K562 (cell line): ENCODE results near the gene INO80C. TPM values are rescaled to one million over a fixed set of nuclear protein-coding genes. Genes with fewer than 3 reads are reported as not detected.

Experiments used
- ATAC-seq: fragments of 200-7000 bp; cut with Tn5 transposase; 3 replicates; pipeline ENCODE4 v1.9.1; 2020; ENCODE audit warnings: moderate library complexity
- BruUV-seq: library from RNA; stranded (reverse); fragments of 400-500 nt; replicated peaks from 2 replicates; lab custom pipeline; 2021; lab: Mats Ljungman, UMichigan
- CTCF ChIA-PET: fragments of 300-600 bp; formaldehyde crosslinking; extraction: SDS; loops from one replicate; lab custom pipeline; 2021; ENCODE audit warnings: low intra/inter-chr PET ratio; lab: Yijun Ruan, JAX
- POLR2A ChIA-PET: fragments of 300-600, 350-650 bp; sonication (Branson Sonifier 250); formaldehyde crosslinking; extraction: SDS; loops from one replicate; lab custom pipeline; 2021; ENCODE audit warnings: antibody characterized with exemption, inconsistent platforms; lab: Yijun Ruan, JAX
- DNase-seq, 4 experiments: peaks; one replicate each; pipeline versions ENCODE4 v3.0.0 to v3.0.0-alpha.2; 2011 to 2018; ENCODE audit warnings: low spot score in 3 of 4, mixed read lengths in 3 of 4; ENCODE audit errors: extremely low read depth in 1 of 4
- FAIRE-seq: peaks from 2 replicates; lab custom pipeline; 2011; peaks lifted over from hg19 to GRCh38; lab: Jason Lieb, UNC
- H2AFZ ChIP-seq: 2 replicates; pipeline ENCODE4 v1.6.0; 2011; ENCODE audit warnings: low read depth, low read length, control low read depth, inconsistent platforms
- H3K27ac ChIP-seq: fragments of 200-600 bp; 3 replicates; pipeline ENCODE4 v1.8.0; 2011; ENCODE audit warnings: low read depth, mild to moderate bottlenecking, control low read depth, inconsistent platforms, low read length, moderate library complexity, mixed read lengths; ENCODE audit errors: extremely low read depth
- H3K27me3 ChIP-seq, 2 experiments: fragments of 300-600 bp in 1 of 2; 2 replicates in 1 of 2; 3 replicates in 1 of 2; pipeline versions ENCODE4 v1.6.0 to v1.8.0; 2011; ENCODE audit warnings: inconsistent platforms in 2 of 2, low read length in 2 of 2, mild to moderate bottlenecking in 1 of 2, mixed read lengths in 1 of 2, moderate library complexity in 1 of 2; ENCODE audit not compliant: control insufficient read depth in 2 of 2, insufficient read depth in 2 of 2
- H3K36me3 ChIP-seq: fragments of 300-600 bp; 3 replicates; pipeline ENCODE4 v1.8.0; 2011; ENCODE audit warnings: mild to moderate bottlenecking, low read length, inconsistent platforms; ENCODE audit not compliant: control insufficient read depth, insufficient read depth
- H3K4me1 ChIP-seq, 2 experiments: fragments of 200-600 bp in 1 of 2; replicated peaks in 1 of 2; 2 replicates in 1 of 2; 3 replicates in 1 of 2; pipeline versions ENCODE4 v1.5.1 to v1.8.0; 2011; ENCODE audit warnings: inconsistent platforms in 2 of 2, low read length in 2 of 2, mild to moderate bottlenecking in 1 of 2, mixed read lengths in 1 of 2, moderate library complexity in 1 of 2; ENCODE audit not compliant: control insufficient read depth in 2 of 2, insufficient read depth in 2 of 2
- H3K4me2 ChIP-seq: 2 replicates; pipeline ENCODE4 v1.6.1; 2011; ENCODE audit warnings: low read length, control low read depth, inconsistent platforms, mixed read lengths; ENCODE audit not compliant: insufficient read depth
- H3K4me3 ChIP-seq: fragments of 200-600 bp; sonication (generic), shearing (Covaris generic); 2 replicates; pipeline ENCODE4 v1.5.1; 2016; ENCODE audit warnings: control low read depth, inconsistent platforms
- H3K79me2 ChIP-seq: fragments of 200-600 bp; 3 replicates; pipeline ENCODE4 v1.8.0; 2011; ENCODE audit warnings: low read length, inconsistent platforms; ENCODE audit not compliant: control insufficient read depth, insufficient read depth
- H3K9ac ChIP-seq, 2 experiments: 2 replicates each; pipeline versions ENCODE4 v1.6.0 to v1.6.1; 2011; ENCODE audit warnings: low read depth in 2 of 2, low read length in 2 of 2, control low read depth in 1 of 2, inconsistent platforms in 1 of 2, mild to moderate bottlenecking in 1 of 2, mixed read lengths in 1 of 2; ENCODE audit not compliant: insufficient read depth in 1 of 2
- H3K9me1 ChIP-seq: one replicate; pipeline ENCODE4 v1.6.0; 2011; ENCODE audit warnings: inconsistent platforms, mild to moderate bottlenecking, low read length, moderate library complexity; ENCODE audit not compliant: control insufficient read depth, insufficient read depth
- H3K9me3 ChIP-seq: replicated peaks from 2 replicates; pipeline ENCODE4 v1.5.1; 2011; ENCODE audit warnings: low read depth, low read length, inconsistent platforms; ENCODE audit not compliant: control insufficient read depth, insufficient read depth
- H4K20me1 ChIP-seq: replicated peaks from 2 replicates; pipeline ENCODE4 v1.6.1; 2011; ENCODE audit warnings: low read length, inconsistent platforms, mixed read lengths; ENCODE audit not compliant: control insufficient read depth, insufficient read depth
- ADNP ChIP-seq: fragments of 200-800 bp; sonication (Bioruptor generic); IDR thresholded peaks from 2 replicates; pipeline ENCODE4 v1.6.1; 2016; ENCODE audit warnings: missing genetic modification characterization, missing compliant biosample characterization
- EP300 ChIP-seq: IDR thresholded peaks from 2 replicates; pipeline ENCODE4 v1.6.1; 2012; ENCODE audit warnings: low read length, improper control_type of control experiment
- FOSL1 ChIP-seq: fragments of 200-800 bp; sonication (Bioruptor generic); conservative IDR thresholded peaks from 2 replicates; pipeline ENCODE4 v1.6.1; 2016; ENCODE audit warnings: missing genetic modification characterization, missing compliant biosample characterization
- FOXM1 ChIP-seq, 2 experiments: fragments of 450-650 bp in 1 of 2; sonication (generic) in 1 of 2; formaldehyde crosslinking in 1 of 2; IDR thresholded peaks; 2 replicates each; pipeline versions ENCODE4 v1.6.1 to v1.9.0; 2017 to 2022; ENCODE audit warnings: low read depth in 2 of 2, mild to moderate bottlenecking in 2 of 2, missing genetic modification reagents in 1 of 2, moderate library complexity in 1 of 2
- KHSRP ChIP-seq: fragments of 450-650 bp; IDR thresholded peaks from 2 replicates; pipeline ENCODE4 v1.6.1; 2017
- RFX1 ChIP-seq: fragments of 450-650 bp; IDR thresholded peaks from 2 replicates; pipeline ENCODE4 v1.6.1; 2016; ENCODE audit warnings: mild to moderate bottlenecking, moderate library complexity
- SMAD3 ChIP-seq: fragments of 450-650 bp; formaldehyde crosslinking; conservative IDR thresholded peaks from 2 replicates; pipeline ENCODE4 v1.4.0; 2020; ENCODE audit warnings: mild to moderate bottlenecking
- ZBTB8A ChIP-seq: fragments of 450-650 bp; IDR thresholded peaks from 2 replicates; pipeline ENCODE4 v1.6.1; 2018; ENCODE audit warnings: mild to moderate bottlenecking, moderate library complexity; ENCODE audit not compliant: partially characterized antibody
- ZNF232 ChIP-seq: sonication (generic); formaldehyde crosslinking; IDR thresholded peaks from 2 replicates; pipeline ENCODE4 v1.8.0; 2022; ENCODE audit warnings: mild to moderate bottlenecking, missing genetic modification reagents
- WGBS: fragments of 100-300 bp; shearing (Covaris generic); methylation state at CpG from one replicate; pipeline ENCODE4 v1.1.6; 2016; ENCODE audit warnings: low coverage, mixed read lengths; ENCODE audit not compliant: insufficient coverage; ENCODE audit errors: missing lambda C conversion rate; 5-methylcytosine and 5-hydroxymethylcytosine counted together
- in situ Hi-C: fragments of 300-500 bp; cut with MboI; formaldehyde crosslinking; loops from 4 replicates; pipeline ENCODE4 v1.15.0; 2018; ENCODE audit warnings: inconsistent platforms, mixed read lengths
- intact Hi-C: fragments of 100-400 bp; cut with micrococcal nuclease; formaldehyde crosslinking; loops from 2 replicates; pipeline ENCODE4 v1.14.2; 2022
- polyA plus RNA-seq, 8 experiments: library from polyadenylated mRNA; depleted of rRNA in 4 of 8; stranded (reverse) in 5 of 8; unstranded in 3 of 8; fragments of >200 nt; fragmentation: Nextera tagmentation in 2 of 8; fragmentation: Illumina TruSeq in 1 of 8; extraction: Ambion mirVana in 2 of 8; extraction: Trizol in 1 of 8; gene quantifications; 2 replicates each; pipeline versions ENCODE4 v1.2.1 to v1.2.3, GENCODE V29; 2011 to 2014; ENCODE audit warnings: inconsistent platforms in 1 of 8, missing spikeins in 1 of 8
- total RNA-seq, 7 experiments: library from RNA; depleted of rRNA in 6 of 7; stranded (reverse); fragments of >200 nt in 6 of 7; fragmentation: Illumina TruSeq in 2 of 7; extraction: Trizol in 2 of 7; gene quantifications; 2 replicates each; pipeline versions ENCODE4 v1.2.1 to v1.2.3, GENCODE V29; 2011 to 2021; ENCODE audit warnings: low replicate concordance in 1 of 7
- TF ChIP-seq, protein P1 (sequence below): sonication (generic); formaldehyde crosslinking; IDR thresholded peaks from 2 replicates; pipeline ENCODE4 v1.8.1; 2023; ENCODE audit warnings: mild to moderate bottlenecking, missing genetic modification reagents

INO80C gene
- total and polyA plus RNA-seq, 9 of the 15 experiments (the other 6 are each of a cell fraction or from before 2014, with no cell fraction given): 14.3 to 53.3 (median 46.6) TPM

GRCh38 chr18:35466334-35466733 is 31.4 kb downstream of the INO80C start (continued):
- TF ChIP-seq EP300: no peak
- no peak for TF ChIP-seq RFX1
- no peak for TF ChIP-seq FOXM1 (IDR thresholded peaks at IDR 0.05; ENCODE audit: low read depth)
- TF ChIP-seq FOXM1 (CRISPR knock-in tag; IDR thresholded peaks at IDR 0.05; ENCODE audit: low read depth): no peak
- no peak for TF ChIP-seq ADNP (tag)
- TF ChIP-seq ZBTB8A: no peak
- TF ChIP-seq SMAD3: no peak
- no peak for TF ChIP-seq ZNF232 (CRISPR knock-in tag)
- no peak for TF ChIP-seq KHSRP

GRCh38 chr18:35465329-35465728 is 32.4 kb downstream of the INO80C start:
- no peaks in the 10 kb centered on the region for H3K79me2 ChIP-seq
- no TSS peak for BruUV-seq

More at GRCh38 chr18:35465329-35465728, 32.4 kb downstream of the INO80C start:
- Histone ChIP-seq H3K27ac (no peak overlapping the region), H3K27me3 (no peaks in the 10 kb centered on the region), H3K9ac (no peak overlapping the region), H3K9me3 (no peaks in the 10 kb centered on the region), H3K36me3 (no peaks in the 10 kb centered on the region), H3K4me1 (peaks cover 3 to 32% of the 10 kb centered on the region in 2 experiments; a peak in 4 of 5 replicates), H3K9me1 (peaks cover 2% of the 10 kb centered on the region), H4K20me1 (no peaks in the 10 kb centered on the region), H3K4me3 (no peak overlapping the region), H2AFZ (no peak overlapping the region), H3K4me2 (no peak overlapping the region)
- in situ Hi-C loops: no loop called here
- POLR2A ChIA-PET: interaction anchor here (0.6 kb wide), 1 partner anchor 21 kb away, joined by 3 read pairs; no protein-coding TSS in a partner anchor
- DNase-seq: no peak
- FAIRE-seq: no peak
- TF ChIP-seq, protein P1, sequence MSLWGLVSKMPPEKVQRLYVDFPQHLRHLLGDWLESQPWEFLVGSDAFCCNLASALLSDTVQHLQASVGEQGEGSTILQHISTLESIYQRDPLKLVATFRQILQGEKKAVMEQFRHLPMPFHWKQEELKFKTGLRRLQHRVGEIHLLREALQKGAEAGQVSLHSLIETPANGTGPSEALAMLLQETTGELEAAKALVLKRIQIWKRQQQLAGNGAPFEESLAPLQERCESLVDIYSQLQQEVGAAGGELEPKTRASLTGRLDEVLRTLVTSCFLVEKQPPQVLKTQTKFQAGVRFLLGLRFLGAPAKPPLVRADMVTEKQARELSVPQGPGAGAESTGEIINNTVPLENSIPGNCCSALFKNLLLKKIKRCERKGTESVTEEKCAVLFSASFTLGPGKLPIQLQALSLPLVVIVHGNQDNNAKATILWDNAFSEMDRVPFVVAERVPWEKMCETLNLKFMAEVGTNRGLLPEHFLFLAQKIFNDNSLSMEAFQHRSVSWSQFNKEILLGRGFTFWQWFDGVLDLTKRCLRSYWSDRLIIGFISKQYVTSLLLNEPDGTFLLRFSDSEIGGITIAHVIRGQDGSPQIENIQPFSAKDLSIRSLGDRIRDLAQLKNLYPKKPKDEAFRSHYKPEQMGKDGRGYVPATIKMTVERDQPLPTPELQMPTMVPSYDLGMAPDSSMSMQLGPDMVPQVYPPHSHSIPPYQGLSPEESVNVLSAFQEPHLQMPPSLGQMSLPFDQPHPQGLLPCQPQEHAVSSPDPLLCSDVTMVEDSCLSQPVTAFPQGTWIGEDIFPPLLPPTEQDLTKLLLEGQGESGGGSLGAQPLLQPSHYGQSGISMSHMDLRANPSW (CRISPR knock-in tag): no peak
- TF ChIP-seq FOSL1 (tag): 0 out of 2 replicates have a peak, but pooled peaks have one; percentile 6
- intact Hi-C loops: no loop called here
- 72% methylated on average over 1 of the region's 1 CpG for whole genome bisulfite sequencing
- CTCF ChIA-PET: no interaction called here
- no peak for ATAC-seq
